Dendritic cell treated with granulocyte-macrophage colony-stimulating factor and Interleukin-4, amounts not matched to agents 40 ng/mL and 50 ng/mL, for 4 days (primary cell): Measurements from ENCODE around the gene NKX3-2.
A peak's percentile ranks its signal among the peaks of the same experiment; 100 is the strongest.

ENCODE experiments used
- H3K27ac Mint-ChIP-seq: one replicate; pipeline ENCODE4 v1.8.0; 2022; ENCODE audit warnings: mild to moderate bottlenecking, mixed read lengths
- H3K27me3 Mint-ChIP-seq: one replicate; pipeline ENCODE4 v1.8.0; 2022; ENCODE audit warnings: mild to moderate bottlenecking, mixed read lengths
- H3K36me3 Mint-ChIP-seq: one replicate; pipeline ENCODE4 v1.8.0; 2022; ENCODE audit warnings: low read depth, mixed read lengths
- H3K4me1 Mint-ChIP-seq: one replicate; pipeline ENCODE4 v1.8.0; 2022; ENCODE audit warnings: low read depth, mixed read lengths
- H3K4me3 Mint-ChIP-seq: one replicate; pipeline ENCODE4 v1.8.0; 2022; ENCODE audit warnings: mild to moderate bottlenecking, moderate library complexity, mixed read lengths
- H3K9me3 Mint-ChIP-seq: one replicate; pipeline ENCODE4 v1.8.0; 2022; ENCODE audit warnings: mixed read lengths
- intact Hi-C: fragments of 100-400 bp; cut with micrococcal nuclease; formaldehyde crosslinking; loops from one replicate; pipeline ENCODE4 v1.15.0; 2022

Gene NKX3-2

DNA sequence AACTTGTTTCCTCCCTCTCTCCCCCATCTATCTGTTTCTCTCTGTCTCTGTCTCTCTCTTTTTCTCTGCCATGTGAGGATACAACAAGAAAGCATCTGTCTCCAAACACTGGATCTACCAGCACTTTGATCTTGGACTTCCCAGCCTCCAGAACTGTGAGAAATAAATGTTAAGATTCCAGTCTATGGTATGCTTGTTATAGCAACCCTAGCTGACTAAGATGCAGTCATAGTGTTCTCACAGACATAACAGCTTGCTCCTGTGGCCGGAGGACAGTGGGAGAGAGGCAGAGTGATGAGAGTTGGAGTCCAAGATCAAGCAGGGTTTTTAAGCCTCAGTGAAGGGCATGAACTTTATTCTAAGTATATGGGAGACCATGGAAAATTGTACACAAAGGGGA is 8.8 kb upstream of the NKX3-2 start:
- H3K36me3 Mint-ChIP-seq, result no peaks in the 10 kb centered on the region
- H3K27ac Mint-ChIP-seq, result no peak overlapping the region
- no peaks in the 10 kb centered on the region for H3K9me3 Mint-ChIP-seq
- peaks cover 63% of the 10 kb centered on the region for H3K27me3 Mint-ChIP-seq
- peaks cover 10% of the 10 kb centered on the region for H3K4me1 Mint-ChIP-seq
- intact Hi-C loops, result no loop called here
- H3K4me3 Mint-ChIP-seq, result no peak overlapping the region

DNA sequence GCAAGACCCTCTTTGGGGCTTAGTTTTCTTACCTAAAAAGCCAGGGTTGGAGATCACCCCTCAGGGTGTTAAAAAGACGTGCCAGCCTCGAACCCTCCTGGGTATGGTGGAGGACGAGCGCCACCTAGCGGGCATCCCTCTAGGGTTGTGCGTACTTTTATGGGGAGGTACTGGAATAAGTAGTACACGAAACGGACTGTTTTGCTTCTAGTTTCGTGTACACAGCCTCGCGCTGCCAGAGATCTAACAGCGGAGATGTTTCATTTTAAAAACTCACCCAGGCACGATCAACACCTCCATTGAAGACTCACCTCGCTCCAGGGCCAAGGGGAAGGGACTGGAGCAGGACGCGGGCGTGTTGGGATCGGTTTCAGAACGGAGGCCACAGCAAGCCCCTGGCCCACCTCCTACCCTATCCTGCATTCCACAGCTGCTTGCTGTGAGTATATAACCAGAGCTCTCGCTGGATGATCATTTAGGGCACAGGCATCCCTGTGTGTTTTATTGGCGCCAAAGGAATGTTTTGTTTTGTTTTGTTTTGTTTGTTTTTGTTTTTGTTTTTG is 4.8 kb upstream of the NKX3-2 start:
- H3K9me3 Mint-ChIP-seq, result no peaks in the 10 kb centered on the region
- peaks cover 39% of the 10 kb centered on the region for H3K4me1 Mint-ChIP-seq
- H3K27me3 Mint-ChIP-seq, result peaks cover 89% of the 10 kb centered on the region
- peaks cover 7% of the 10 kb centered on the region for H3K36me3 Mint-ChIP-seq
- H3K27ac Mint-ChIP-seq, result no peak overlapping the region
- peak overlapping the region; percentile 60 for H3K4me3 Mint-ChIP-seq
- intact Hi-C loops, result loop anchor here (1.0 to 2.0 kb wide), 2 partner anchors 696 to 820 kb away; no protein-coding TSS in a partner anchor

DNA sequence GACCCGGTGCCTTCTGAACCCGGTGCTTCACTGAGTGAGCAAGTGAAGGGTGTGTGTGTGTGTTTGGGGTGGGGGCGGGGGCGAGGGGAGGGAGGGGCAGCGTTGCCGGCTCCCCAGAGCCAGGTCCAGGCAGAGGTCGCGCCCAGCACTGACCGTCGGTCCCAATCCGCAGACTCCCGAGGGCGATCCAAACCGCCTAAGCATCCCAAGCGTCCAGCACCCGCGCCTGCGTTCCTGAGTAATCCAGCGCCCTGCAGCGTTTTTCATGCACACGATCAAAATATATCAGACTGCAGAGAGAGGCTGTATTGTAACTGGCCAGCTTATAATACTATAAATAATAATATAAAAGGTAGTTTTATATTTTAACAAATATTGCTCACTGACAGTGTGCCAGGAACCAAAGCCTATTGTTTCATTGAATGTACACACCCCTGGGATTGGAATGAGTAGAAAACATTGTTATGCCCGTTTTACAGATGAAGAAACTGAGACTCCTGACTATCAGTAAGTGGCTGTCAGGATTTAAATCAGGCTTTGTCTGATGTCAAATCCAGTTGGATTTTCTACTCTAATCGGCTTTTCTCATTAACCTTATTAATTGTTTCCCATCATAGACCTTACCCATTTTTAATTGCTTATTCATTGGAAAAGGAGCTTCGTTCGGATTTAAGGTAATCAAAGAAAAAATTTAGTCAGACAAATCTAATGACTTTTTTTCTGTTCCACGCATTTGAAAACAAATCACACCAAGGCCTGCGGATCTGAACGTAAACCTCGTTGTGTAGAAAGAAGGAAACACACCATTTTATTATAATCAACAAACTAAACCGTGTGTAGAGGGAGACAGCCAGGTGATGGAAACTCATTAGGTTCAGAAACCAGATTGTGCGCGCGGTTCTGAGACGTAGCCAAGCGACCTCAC is 4.0 kb upstream of the NKX3-2 start:
- Mint-ChIP-seq H3K4me1 (peaks cover 46% of the 10 kb centered on the region), H3K27ac (no peak overlapping the region), H3K9me3 (no peaks in the 10 kb centered on the region), H3K36me3 (peaks cover 7% of the 10 kb centered on the region), H3K27me3 (peaks cover 90% of the 10 kb centered on the region), H3K4me3 (no peak overlapping the region)
- intact Hi-C loops, result loop anchor here (2.0 kb wide), 1 partner anchor 696 kb away; no protein-coding TSS in a partner anchor

DNA sequence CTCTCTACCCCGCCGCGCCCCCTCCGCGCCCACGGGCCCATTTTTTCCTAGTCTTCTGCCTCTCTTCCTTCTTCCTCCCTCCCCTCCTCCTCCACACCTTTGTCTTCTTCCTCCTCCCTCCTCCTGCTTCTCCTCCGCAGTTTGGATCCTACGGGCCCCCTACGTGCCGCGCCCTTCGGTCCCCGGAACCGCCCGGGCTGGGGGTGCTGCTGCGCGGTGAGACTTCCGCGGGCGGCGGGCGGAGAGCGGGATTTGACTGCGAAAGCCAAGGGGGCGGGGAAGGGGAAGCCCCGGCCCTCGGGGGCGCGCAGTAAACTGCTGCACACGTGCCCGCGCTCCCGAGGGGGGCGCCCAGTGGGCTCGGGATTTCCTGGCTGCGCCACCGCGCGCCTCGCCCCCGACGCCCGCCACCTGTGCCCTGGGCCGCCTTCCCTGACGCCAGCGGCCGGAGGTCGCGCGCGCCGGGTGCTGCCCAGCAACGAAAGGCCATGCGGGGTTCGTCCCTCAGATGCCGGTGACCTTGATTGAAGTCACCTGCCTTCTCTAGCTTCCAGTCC is 3.3 kb upstream of the NKX3-2 start:
- H3K4me3 Mint-ChIP-seq, result peak overlapping the region; percentile 74
- H3K27me3 Mint-ChIP-seq, result peaks cover 91% of the 10 kb centered on the region
- H3K27ac Mint-ChIP-seq, result no peak overlapping the region
- peaks cover 52% of the 10 kb centered on the region for H3K4me1 Mint-ChIP-seq
- no peaks in the 10 kb centered on the region for H3K9me3 Mint-ChIP-seq
- peaks cover 7% of the 10 kb centered on the region for H3K36me3 Mint-ChIP-seq
- intact Hi-C loops, result loop anchor here (2.0 kb wide), 1 partner anchor 695 kb away; no protein-coding TSS in a partner anchor

DNA sequence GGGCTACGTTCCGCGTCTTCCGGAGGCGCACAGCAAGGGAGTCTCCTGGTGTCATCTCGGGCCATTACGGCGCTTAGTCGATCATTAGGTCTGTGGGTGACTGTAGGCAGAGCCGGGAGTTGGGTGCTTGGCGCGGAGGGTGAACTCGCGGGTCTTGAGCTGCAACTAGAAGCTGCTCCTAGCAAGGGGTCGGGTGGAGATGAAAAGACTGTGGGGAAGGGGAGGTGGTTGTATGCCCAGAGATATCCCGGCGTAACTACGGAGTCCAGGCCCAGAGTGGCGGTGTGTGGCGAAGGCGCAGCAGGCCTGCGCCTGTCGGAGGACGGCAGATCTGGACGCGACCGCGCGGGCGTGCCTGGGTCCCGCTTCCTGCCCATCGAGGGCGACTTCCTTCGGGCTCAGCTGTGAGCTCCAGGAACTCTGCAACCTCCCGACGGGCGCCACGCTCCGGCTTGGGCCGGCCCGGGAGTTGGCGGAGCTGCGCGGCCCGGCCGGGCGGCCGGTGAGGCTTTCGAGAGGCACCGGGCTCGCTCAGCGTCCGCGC is 2.7 kb upstream of the NKX3-2 start:
- intact Hi-C loops, result no loop called here
- peaks cover 7% of the 10 kb centered on the region for H3K36me3 Mint-ChIP-seq
- H3K4me1 Mint-ChIP-seq, result peaks cover 57% of the 10 kb centered on the region
- no peak overlapping the region for H3K27ac Mint-ChIP-seq
- H3K27me3 Mint-ChIP-seq, result peaks cover 92% of the 10 kb centered on the region
- no peaks in the 10 kb centered on the region for H3K9me3 Mint-ChIP-seq
- peak overlapping the region; percentile 74 for H3K4me3 Mint-ChIP-seq

DNA sequence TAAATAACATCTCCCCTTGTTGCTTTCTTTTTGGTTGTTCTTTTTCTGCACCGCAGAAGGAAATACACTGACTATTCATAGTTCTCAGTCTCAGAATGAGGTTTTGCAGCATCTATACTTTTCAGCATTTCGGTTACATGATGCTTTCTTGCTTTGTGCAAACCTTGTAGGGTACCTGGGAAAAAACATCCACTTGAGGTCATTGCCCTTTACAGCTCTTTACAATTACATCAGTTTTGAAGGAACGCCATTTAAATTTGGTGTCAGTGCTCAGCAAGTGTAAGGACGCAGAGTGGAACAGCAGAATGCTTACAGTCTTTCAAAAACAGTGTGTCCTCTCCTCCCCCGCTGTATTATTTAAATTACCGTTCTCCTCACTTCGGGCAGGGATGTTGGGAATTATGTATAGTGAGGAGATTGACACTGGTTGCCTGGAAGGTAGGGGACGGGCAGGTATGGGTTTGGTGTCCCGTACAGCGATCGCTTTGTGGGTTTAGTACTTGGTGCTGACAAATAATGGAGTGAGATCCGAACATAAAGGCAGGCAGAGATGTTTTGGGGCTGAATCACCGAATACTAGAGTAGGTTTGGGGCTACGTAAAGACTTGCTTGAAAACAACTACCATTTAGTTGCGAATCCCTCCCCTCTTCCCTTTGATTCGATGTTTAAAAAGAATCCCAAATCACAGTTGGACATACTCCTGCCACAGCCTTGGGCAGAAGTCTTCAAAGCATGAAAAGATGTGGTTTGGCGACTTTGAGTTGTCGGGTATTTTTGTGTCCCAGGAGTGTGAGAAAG is 2.0 kb upstream of the NKX3-2 start:
- intact Hi-C loops, result no loop called here
- H3K9me3 Mint-ChIP-seq, result no peaks in the 10 kb centered on the region
- H3K4me1 Mint-ChIP-seq, result peaks cover 63% of the 10 kb centered on the region
- no peak overlapping the region for H3K27ac Mint-ChIP-seq
- peaks cover 7% of the 10 kb centered on the region for H3K36me3 Mint-ChIP-seq
- H3K27me3 Mint-ChIP-seq, result peaks cover 92% of the 10 kb centered on the region
- peak overlapping the region; percentile 74 for H3K4me3 Mint-ChIP-seq

DNA sequence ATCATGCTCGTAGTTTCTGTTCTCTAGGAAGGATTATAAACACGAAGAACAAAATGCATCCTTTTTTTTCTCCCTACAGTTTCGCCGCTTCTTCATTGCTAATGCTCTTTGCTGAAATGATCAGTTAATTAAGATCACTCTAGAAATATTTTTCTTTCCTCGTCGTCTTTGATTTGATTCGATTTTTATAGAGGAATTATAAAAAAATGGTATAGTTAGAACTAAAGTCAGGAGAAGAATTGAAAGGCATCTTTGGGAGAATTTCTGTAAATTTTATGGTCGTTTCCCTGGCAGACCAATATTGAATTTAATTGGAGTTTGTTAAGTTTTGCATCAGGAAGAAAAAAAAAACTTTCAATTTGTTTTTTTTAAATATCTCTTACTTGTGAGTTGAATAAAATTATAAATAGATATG is 1.1 kb upstream of the NKX3-2 start:
- H3K36me3 Mint-ChIP-seq, result peaks cover 7% of the 10 kb centered on the region
- H3K9me3 Mint-ChIP-seq, result no peaks in the 10 kb centered on the region
- H3K4me3 Mint-ChIP-seq, result peak overlapping the region; percentile 96
- intact Hi-C loops, result loop anchor here (2.0 kb wide), 1 partner anchor 61 kb away; the partner anchor contains the start of gene RAB28
- H3K27ac Mint-ChIP-seq, result no peak overlapping the region
- peaks cover 93% of the 10 kb centered on the region for H3K27me3 Mint-ChIP-seq
- peaks cover 70% of the 10 kb centered on the region for H3K4me1 Mint-ChIP-seq

DNA sequence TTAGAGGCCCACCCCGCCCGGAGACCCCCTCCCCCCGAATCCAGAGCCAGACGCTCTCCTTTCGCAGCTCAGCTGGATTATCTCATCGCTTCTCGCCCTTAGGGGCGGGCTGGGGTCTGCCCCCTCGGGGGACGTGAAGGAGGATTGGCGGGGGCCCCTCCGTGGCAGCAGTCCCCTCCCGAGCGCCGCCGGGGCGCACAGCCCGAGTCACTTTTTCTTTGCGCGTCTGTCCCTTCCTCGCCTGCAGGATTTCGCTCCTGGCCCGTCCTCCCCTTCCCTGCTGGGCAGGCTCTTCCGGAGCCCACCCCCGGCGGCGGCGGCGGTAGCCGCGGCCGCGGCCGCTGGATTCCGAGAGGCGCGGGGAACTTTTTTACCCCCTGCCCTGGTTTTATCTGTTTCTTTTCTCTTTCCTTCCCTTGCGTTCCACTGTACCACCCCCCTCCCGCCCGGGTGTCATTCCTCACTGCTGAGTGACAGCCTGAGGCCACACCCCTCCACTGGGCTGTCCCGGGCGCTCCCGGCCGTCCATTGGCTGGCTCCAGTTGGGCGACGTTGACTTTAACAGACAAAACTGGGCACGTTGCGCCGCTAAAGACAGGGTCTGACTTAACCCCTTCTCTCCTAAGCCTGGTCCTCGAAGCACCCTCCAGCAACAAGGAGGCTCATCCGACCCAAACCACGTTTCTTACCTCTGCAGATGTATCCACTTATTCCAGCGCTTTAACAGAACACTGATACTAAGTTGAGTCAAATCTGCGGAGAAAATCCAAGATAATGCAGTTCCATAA is 492 bp upstream of the NKX3-2 start:
- Mint-ChIP-seq H3K27me3 (peaks cover 93% of the 10 kb centered on the region), H3K36me3 (peaks cover 7% of the 10 kb centered on the region), H3K4me3 (peak overlapping the region; percentile 96), H3K4me1 (peaks cover 74% of the 10 kb centered on the region), H3K27ac (peak overlapping the region; percentile 75), H3K9me3 (no peaks in the 10 kb centered on the region)
- intact Hi-C loops, result loop anchor here (2.0 kb wide), 1 partner anchor 60 kb away; the partner anchor contains the start of gene RAB28

DNA sequence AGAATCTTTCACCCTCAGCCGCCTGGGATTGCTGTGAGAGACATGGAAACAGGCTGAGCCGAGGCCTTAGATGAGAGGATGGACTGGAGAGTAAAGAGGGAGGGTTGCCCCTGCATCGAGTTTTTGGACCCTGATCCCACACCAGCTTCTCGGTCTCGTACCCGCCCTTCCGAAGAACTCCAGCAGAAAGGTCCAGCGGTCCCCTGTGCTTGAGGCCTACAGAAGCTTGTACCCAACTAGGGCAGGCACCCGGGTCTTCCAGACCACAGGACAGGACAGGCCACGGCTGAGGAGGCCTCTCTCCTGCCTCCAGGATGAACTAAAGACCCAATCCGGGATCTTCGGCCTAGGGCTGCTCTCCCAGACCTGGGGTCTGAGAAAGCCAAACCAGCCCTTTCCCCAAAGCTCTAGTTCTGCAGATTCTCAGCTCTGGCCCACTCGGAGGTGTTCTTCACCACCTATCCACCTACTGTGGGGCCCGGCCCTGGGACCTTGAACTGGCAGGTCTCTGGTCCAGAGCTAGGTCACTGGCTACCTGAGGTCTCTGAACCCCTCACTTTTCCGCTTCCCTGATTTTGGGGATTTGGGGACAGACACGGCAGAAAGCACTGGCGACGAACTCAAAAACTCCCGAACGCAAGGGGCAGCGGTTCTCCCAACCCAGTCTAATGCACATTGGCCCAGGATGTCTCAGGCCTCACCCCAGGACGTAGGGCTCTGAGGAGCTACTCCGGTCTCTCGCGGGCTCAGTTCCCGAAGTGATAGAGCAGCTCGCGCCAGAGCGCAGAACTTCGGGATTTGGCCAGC is 1.1 kb downstream of the NKX3-2 start:
- Mint-ChIP-seq H3K36me3 (peaks cover 7% of the 10 kb centered on the region), H3K27me3 (peaks cover 93% of the 10 kb centered on the region), H3K4me3 (peak overlapping the region; percentile 96), H3K9me3 (no peaks in the 10 kb centered on the region), H3K27ac (no peak overlapping the region), H3K4me1 (peaks cover 76% of the 10 kb centered on the region)
- intact Hi-C loops, result no loop called here

DNA sequence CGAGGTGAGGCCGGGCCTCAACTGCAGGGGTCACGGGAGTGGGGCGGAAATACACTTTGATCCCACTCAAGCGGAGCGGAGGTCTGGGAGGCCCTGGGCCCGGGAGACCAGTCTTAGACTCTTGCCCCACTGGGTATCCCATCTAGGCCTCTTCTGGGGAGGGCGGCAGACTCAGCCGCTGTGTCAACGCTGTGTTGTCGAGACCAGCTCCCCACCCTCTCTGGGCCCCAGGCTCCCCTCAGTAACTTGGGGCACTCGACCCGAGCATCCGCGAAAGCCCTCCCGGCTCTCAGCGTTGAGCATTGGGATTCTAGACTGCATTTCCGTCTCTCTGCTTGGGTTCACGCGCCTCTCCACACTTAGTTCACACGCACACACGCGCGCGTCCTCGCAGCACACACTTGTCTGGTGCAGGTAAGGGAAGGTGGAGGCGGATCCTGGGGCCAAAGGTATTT is 1.7 kb downstream of the NKX3-2 start:
- H3K36me3 Mint-ChIP-seq, result peaks cover 7% of the 10 kb centered on the region
- H3K27ac Mint-ChIP-seq, result no peak overlapping the region
- H3K4me1 Mint-ChIP-seq, result peaks cover 75% of the 10 kb centered on the region
- no peak overlapping the region for H3K4me3 Mint-ChIP-seq
- H3K9me3 Mint-ChIP-seq, result no peaks in the 10 kb centered on the region
- peaks cover 94% of the 10 kb centered on the region for H3K27me3 Mint-ChIP-seq
- intact Hi-C loops, result no loop called here

DNA sequence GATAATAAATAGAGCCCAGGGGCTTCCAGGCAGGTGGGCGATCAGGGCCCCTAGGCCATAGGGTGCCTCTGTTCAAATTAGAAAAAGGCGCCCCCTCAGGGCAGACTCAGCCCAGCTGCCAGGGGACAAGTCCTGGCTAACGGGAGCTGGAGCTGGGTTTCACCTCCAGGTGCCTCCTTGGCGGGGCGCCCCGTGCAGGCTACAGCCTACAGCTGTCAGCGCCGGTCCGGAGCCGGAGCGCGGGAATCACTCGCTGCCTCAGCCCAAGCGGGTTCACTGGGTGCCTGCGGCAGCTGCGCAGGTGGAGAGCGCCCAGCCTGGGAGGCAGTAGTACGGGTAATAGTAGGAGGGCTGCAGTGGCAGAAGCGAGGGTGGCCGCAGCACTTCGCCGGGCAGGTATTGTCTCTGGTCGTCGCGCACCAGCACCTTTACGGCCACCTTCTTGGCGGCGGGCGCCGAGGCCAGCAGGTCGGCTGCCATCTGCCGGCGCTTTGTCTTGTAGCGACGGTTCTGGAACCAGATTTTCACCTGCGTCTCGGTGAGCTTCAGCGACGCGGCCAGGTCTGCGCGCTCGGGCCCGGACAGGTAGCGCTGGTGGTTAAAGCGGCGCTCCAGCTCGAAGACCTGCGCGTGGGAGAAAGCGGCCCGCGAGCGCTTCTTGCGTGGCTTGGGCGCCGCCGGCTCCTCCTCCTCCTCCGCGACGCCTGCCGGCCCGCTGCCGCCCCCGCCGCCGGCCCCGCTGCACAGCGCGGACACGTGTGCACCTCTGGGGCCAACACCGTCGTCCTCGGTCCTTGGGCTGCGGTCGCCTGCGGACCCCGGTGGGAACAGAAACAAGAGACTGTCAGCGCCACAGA is 2.4 kb downstream of the NKX3-2 start:
- H3K4me3 Mint-ChIP-seq, result peak overlapping the region; percentile 53
- H3K27ac Mint-ChIP-seq, result no peak overlapping the region
- intact Hi-C loops, result no loop called here
- H3K9me3 Mint-ChIP-seq, result no peaks in the 10 kb centered on the region
- peaks cover 95% of the 10 kb centered on the region for H3K27me3 Mint-ChIP-seq
- H3K4me1 Mint-ChIP-seq, result peaks cover 69% of the 10 kb centered on the region
- peaks cover 7% of the 10 kb centered on the region for H3K36me3 Mint-ChIP-seq
